HG03045 (cell line): Measurements from ENCODE around the gene CNN3.
A peak's percentile ranks its signal among the peaks of the same experiment; 100 is the strongest.

Experiments
- ATAC-seq: cut with Tn5 transposase; IDR thresholded peaks from one replicate; pipeline ENCODE4 v1.9.1; 2021; ENCODE audit warnings: mild to moderate bottlenecking, moderate library complexity; ENCODE audit not compliant: unreplicated experiment

The CNN3 gene

DNA sequence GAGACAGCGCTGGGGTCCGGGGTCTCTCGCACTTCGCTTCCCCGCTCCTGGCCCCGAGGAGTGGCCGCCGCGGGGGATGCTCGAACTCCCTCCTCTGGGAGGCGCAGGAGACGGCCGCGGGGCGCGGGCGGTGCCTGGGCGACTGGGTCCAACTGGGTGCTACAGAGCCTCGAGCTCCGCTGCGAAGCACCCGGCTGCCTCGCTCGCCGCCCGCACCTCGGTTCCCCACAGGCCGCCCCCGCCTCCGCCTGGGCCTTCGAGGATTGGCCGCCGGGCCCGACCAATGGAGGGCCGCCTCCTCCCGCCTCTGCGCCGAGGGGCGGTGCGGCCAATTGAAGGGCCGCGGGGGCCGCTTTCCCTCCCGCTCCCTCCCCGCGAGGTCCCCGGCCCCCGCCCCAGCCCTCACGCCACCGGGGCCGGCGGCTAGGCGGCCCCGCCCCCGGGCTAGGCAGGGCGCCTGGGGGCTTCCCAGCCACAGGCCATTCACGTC is at the start of gene CNN3:
Gene CNN3, minus strand, starts transcription at position 196 of the 490 bp plus-strand sequence. CDS start 216 bp downstream, outside the sequence.
- peak; percentile 79 for ATAC-seq

DNA sequence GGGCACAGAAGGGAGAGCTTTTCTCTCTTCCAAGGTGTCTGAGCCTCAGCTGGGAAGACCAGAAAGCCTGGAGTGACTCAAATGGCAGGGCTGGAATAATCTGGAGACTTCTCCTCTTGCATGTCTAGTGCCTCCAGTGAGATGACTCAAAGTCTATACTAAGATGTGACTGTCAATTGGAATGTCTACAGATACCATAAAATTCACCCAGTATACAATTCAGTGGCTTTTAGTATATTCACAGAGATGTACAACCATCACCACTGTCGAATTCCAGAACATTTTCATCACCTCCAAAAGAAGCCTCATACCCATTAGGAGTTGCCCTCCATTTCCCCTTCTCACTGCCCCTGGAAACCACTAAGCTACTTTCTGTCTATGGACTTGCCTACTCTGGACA is 47.9 kb upstream of the CNN3 start:
- ATAC-seq = no peak

DNA sequence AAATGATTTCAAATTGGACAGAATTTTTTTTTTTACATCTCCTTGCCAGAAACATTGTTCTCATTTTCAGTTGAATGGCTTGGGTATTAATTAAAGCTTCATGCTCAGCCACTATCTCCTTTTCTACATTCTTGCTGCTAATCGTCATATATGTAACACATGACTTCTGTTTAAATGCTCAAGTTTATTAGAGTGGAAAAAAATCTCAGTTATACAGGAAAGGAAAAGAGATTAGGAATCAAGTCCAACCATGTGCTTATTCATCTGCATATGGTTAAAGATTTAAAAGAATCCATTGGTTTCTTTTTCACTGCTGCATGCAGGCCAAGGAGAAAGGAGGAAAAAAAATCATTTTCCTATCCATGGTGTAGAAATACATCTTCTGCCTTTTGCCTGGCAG is 47.3 kb upstream of the CNN3 start:
- no peak for ATAC-seq

DNA sequence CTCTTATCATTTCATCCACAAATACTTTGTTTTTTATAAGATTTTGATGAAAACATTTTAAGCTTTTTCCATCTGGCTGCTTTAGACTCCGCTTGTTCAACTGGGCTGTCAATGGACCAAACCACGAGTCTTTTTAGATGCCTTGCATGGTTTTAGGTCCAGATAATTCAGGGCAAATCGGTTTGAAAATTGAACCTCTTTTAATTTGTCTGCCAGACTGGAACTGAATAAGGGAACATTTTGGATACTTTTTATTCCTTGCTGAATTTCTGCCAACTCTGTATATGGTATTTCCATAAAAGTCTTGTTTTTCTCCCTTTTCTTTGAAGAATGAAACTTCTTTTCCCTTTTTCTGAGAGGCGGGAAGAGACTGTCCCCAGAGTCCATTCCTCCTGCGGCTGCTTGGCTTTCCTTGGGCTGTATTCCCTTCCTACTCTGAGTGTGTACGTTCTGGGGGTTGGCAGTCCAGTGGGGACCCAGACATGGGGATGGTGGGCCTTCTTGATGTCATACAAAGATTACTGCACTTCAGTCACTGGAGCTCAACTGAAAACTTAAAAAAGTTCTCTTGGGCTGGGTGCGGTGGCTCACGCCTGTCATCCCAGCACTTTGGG is 46.5 kb upstream of the CNN3 start:
- no peak for ATAC-seq

DNA sequence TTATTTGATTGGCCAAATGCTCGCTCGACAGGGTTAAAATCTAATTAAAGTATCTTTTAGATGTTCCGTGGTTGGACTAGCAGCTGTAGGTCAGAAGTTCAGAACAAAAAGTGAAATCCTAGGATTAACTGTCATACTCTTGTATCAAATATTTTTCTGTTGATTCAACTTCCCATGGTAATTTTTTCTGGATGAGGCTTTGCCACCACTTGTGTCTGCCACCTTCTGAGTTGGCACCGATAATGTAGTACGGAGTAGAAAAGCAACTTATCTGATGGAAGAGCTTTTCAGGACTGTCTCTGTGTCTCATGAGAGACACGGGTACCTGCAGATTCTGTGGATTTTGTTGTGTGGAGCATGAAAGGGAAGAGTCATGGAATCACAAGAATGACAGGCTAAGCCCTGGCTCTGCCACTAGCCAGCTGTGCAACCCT is 44.6 kb upstream of the CNN3 start:
- ATAC-seq = no peak

DNA sequence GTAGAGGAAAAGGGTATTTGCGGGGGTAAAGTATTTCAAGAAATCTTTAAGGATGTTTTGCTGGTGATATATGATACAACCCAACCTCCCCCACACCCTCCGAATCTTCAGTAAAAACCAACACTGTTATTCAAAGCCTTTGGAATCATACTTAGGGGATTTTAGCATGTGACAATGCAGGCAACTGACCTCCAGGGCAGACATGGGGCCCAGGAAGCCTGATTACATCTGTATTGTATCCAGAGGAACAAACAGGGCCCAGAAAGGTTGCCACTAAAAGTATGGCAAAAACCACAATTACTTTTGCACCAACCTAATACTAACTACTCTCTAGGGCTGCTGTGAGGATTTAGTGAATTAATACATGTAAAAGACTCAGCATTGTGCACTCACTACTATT is 43.9 kb upstream of the CNN3 start:
- ATAC-seq = no peak

DNA sequence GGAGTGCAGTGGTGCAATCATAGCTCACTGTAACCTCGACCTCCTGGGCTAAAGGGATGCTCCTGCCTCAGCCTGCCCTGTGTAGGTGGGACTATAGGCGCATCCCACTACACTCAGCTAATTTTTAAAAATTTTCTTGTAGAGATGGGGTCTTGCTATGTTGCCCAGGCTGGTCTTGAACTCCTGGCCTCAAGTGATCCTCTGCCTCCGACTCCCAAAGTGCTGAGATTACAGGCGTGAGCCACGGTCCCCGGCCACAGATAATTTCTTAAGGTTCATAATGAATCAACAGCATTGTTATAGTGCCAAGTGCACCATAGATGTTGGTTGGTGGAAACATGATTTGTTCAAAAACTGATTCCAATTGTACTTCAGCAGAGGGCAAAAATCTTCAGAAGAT is 42.2 kb upstream of the CNN3 start:
- ATAC-seq = no peak

DNA sequence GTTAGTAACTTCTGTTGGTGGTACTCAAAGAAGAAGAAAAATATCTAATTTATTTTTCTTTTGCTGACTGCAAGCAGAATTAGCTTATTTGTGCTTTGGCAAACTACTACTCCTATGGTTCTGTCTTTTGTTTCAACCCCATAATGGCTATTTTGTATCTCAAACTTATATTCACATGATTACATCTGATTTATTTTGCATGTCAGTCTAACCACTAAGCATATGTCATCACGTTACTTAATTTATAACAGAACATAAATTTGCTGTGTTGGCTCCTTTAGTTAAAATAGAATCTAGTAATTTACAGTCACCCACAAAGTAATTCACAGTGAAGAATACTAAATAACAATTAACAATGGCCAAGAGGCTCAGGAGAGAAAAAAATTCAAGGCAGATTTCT is 39.1 kb upstream of the CNN3 start:
- ATAC-seq = no peak

DNA sequence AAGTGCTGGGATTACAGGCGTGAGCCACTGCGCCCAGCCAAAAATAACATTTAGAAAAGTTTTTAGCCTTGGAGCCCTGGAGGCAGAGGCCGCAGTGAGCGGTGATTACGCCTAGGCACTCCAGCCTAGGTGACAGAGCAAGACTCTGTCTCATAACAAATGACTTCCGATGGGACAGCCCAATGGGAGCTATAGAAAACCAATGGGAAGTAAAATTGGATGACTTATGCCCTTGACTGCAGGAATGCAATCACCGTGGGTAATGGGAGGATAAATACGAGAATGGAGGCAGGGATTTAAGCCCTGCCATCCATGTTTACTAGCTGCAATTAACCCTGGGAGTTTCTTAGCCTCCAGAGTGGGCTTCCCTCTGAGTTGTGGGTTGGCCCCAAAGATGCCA is 37.0 kb upstream of the CNN3 start:
- ATAC-seq = no peak

DNA sequence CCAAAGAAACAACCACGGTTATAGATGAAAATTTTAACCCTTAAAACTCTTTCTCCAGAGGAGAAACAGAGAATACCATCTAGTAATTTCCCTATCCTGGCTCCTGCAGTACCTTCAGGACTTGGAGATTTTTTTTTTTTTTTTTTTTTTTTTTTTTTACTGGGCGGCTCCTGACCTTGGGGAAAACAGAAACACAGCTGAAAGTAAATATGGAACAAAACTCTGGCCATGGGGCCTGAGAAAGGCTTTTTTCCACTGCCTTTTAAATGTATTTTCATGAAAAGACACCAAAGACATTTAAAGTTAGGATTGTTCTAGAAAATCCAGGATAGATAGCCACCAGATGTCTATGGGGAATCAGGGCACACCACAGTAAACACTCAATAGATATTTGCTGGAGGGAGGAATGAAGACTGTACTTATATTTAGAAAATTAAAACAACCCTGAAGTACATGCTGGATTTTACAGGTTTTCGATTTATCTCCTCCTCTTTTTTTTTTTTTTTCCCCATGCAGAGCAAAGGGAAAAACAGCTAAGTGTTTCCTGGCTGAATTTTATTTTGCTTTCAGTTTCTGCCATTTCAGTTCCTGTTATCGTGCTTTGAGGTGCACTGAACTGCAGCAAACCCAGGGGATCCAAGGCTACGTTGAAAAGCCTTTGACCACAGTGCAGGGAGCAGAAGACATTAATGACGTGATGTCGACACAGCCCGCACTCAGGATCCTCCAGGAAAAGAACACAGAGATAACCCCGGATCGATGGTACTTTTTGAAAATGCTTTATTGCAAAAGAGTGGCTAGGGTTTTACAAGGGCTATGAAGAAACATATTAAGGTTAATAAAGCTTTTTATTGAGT is 35.7 kb upstream of the CNN3 start:
- peak; percentile 92 for ATAC-seq

DNA sequence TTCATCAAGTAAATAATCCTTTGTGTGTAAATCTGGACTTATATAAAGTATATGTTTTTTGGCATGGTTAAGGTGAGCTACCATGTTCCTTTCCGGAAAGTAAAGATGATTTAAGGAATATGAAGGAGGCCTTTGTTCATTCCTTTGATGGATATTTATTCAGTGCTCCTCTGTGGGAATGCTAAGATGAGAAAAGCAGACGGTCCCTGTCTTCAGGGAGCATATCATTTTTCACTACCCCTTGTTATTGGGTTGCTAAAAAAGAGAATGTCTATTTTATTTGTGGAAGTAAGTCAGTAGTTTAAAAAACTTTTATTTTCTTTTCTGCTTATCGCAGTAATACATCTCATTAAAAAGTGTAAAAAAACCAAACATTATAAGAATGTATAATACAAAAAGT is 35.1 kb upstream of the CNN3 start:
- no peak for ATAC-seq

DNA sequence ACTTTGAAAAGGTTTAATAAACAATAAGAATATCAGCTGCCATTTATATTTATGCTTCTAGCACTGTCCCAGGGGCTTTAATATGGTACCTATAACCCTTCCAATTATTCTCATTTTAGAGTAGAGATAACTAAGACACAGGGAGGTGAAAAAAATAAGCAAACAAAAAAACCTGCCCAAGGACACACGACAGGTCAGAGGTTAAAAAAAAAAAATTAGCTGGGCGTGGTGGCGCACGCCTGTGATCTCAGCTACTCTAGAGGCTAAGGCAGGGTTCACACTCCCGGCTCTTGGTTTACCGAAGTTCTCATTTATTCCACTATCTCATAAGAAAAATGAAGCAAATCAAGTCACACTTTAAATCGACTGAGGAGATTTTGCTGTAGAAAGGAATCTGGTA is 34.7 kb upstream of the CNN3 start:
- ATAC-seq = no peak

DNA sequence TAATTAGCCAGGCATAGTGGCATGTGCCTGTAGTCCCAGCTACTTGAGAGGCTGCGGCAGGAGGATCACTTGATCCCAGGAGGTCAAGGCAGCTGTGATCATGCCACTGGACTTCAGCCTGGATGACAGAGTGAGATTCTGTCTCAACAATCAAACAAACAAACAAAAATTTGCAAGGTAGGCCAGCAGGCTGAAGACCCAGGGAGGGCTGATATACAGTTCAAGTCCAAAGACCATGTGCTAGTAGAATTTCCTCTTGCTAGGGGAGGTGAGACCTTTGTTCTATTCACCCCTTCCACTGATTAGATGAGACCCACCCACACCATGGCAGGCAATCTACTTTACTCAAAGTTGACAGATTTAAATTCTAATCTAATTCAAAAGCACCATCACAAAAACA is 31.2 kb upstream of the CNN3 start:
- ATAC-seq = no peak

DNA sequence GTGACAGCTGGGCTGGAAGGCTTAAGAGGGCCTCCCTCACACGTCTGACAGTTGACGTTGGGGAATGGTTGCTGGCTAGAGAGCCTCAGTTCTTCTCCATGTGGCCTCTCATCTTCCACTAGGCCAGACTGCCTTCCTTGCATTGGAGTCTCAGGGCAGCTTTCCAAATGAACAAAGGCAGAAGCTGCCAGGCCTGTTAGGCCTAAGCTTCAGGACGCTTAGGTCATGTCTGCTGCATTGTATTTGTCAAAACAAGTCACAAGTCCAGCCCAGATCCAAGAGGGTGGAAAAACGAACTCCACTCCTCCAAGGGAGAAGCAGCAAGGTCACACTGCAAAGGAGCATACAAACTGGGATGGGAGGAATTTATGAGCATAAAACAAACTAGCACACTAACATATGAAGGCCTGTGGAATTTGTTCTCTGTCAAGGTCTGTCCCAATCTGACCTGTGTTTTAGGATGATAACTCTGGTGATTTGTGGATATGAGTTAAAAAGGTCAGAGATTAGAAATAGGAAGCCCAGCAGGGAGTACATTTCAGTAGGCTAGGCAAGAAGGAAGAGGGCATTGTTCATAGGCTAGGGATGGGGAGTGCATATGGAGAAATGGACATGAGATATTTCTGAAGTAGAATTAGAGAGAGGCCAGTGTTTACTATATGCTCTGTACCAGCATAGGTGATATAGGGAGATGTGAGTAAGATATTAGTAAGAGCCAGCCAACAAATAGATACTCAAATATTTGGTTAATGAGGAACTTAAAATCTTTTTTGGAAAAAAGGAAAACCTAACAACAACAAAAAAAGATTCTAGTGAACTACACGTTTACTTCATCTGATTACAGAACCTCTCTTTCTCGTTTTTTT is 29.1 kb upstream of the CNN3 start:
- ATAC-seq = no peak

DNA sequence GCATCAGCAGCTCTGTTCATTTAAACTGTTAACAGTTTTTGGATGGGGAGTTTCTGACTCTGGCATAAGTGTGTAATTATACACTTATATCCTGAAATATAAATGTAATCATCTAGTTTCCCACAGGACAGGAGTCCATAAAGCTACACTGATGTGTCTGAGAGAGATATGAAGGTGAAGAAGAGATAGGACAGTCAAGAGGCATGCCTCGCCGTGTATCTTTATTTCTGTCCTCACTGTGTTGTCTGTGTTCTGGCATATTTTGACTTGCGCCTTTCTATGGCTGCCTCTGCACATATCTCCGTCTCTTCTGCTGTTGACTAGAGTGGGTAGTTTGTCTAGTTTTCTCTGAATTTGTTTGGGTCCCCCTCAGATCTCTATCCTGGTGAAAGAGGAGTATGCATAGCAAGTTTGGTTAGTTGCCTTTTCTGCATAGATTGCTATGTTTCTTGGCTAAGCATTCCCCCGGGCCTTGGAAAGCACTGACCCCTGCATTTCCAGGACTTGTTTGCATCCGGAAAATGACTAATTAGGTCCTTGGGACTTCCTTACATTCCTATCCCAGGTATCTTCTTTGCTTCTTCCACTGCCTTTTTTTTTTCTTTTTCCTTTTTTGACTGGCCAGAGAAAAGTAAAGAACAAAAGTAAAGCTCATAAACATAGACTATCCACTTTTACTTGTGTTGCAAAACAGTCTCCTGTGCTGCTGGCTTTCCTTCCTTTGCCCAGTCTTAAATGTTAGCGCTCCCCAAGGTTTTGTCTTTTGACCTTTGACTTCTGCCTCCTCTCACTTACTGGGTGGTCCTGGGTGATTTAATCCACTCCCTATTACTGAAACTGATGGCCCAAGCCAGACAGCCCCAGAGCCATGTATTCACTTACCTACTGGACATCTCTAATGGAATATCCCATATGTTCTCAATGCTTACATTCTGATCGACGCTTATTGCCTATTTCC is 27.6 kb upstream of the CNN3 start:
- no peak for ATAC-seq

DNA sequence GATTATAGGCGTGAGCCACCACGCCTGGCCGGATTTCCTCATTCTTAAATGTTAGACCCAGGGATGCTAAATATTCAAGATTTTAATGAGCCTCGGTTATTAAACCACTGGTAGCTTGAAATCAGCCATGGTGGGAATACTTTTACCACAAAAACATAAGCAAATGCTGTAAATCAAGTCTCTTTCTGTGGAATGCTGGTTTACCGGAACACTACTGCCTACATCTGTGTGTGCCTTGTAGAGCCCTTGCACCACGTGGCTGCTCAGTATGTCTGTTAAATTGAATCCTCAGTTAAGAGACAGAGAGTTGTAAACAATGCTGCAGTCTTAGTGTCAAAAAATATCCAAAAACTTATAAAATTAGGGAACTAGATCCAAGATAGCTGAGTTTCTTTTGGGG is 26.8 kb upstream of the CNN3 start:
- no peak for ATAC-seq

DNA sequence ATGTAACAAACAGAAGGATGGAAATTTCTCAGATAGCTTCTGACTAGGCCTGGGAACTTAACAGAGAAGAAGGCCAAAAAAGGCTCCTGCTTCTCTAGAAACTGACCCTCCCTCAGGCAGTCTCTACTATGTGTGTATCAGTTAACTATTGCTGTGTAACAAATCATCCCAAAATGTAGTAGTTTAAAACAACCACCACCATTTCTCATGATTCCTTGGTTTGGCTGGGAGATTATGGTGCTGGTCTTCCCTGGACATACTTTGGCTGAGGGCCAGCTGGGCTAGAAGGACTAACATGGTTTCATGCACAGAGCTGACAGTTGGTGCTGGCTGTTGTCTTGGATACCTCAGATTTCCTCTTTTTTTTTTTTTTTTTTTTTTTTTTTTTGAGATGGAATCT is 26.2 kb upstream of the CNN3 start:
- ATAC-seq = no peak

DNA sequence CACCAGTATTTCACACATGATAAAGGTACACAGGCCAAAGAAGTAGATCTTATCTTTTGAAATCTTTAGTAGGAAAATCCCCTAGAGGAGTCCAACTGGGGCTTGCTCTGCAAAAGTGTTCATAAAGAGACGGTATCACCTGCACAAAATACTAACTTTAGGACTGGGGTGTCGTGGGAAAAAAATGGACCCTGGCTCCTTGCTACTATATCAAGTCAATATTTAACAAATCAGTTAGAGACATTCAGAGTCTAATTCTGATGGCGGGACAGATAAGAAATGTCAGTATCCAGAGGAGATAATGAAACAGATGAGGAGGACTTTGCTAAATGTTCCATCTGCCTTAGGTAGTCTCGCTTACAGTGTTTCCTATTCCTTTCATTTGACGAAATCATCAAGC is 25.6 kb upstream of the CNN3 start:
- ATAC-seq = no peak

DNA sequence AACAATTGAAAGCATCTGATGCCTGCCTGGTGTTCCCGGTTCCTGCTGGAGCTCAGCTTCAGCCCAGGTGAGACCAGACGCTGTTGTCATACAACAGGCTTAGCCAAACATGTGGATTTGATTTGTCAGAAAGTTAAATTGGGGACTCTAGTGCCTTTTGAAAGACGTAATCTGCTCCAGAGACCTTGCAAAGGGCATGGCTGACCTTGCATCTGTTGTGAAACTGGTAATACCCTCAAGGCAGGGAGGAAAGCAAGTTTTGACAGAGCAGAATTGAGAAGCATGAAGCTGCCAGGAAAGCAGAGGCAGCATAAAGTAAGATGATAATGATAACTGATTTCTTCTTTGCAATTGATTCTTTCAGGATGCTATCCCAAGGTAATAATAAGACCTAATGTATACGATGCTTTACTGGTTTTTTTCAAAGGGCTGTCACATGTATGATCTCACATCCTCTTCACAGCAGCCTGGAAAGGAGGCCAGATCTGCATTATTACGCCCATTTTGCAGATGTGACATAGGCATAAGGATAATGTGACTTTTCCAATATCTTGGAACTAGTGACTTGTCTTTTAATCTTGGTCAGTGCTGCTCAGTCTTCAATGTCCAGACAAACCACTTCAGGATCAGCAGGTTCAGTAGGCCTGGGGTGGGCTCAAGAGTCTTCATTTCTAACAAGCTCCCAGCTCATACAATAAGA is 24.7 kb upstream of the CNN3 start:
- no peak for ATAC-seq

DNA sequence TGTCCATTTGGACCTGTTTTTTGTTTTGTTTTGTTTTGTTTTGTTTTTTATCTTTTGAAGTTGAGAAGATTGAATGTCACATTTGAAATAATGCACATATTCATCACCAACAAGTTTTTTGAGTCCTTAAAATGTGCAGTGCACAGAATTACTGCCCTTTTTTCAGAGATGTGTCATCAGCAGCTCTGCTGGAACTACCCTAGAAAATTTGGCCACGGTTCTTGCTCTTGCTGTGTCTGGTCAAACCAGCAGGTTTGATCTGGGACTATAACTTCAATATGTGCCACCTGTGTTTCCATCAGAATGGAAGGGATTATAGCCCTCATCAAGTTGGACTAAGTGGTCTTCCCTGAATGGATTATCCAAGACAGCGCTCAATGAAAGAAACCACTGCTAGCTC is 24.1 kb upstream of the CNN3 start:
- no peak for ATAC-seq
